Thyroid gland (tissue), 4 donors: ENCODE data around the gene PTPRG. TPM values are rescaled to one million over a fixed set of nuclear protein-coding genes. Genes with fewer than 3 reads are reported as not detected.

Experiments used
- DNase-seq, 2 donors: peaks; one replicate each; pipeline ENCODE4 v3.0.0-alpha.2; 2019
- H3K27ac ChIP-seq, 3 donors: fragments of 200-600 bp; sonication (generic); 1 replicate in 2 of 3; 2 replicates in 1 of 3; pipeline ENCODE4 v1.5.1; 2016 to 2019; ENCODE audit warnings: mild to moderate bottlenecking in 1 of 3, moderate library complexity in 1 of 3
- H3K27me3 ChIP-seq: fragments of 200-600 bp; sonication (generic); one replicate; pipeline ENCODE4 v1.5.1; 2019
- H3K36me3 ChIP-seq, 2 donors: fragments of 200-600 bp; sonication (generic); one replicate each; pipeline ENCODE4 v1.5.1; 2016 to 2019
- H3K4me1 ChIP-seq, 2 donors: fragments of 200-600 bp; sonication (generic); one replicate each; pipeline ENCODE4 v1.5.1; 2017 to 2019
- H3K4me3 ChIP-seq, 3 donors: fragments of 200-600 bp; sonication (generic); replicated peaks in 1 of 3; 1 replicate in 2 of 3; 2 replicates in 1 of 3; pipeline ENCODE4 v1.5.1; 2016; ENCODE audit warnings: mild to moderate bottlenecking in 1 of 3
- H3K9me3 ChIP-seq: fragments of 200-600 bp; sonication (generic); one replicate; pipeline ENCODE4 v1.5.1; 2017
- POLR2A ChIP-seq, 2 donors: fragments of 450-650 bp; IDR thresholded peaks; one replicate each; pipeline ENCODE4 v1.6.1; 2017; ENCODE audit warnings: antibody characterized with exemption in 2 of 2, mild to moderate bottlenecking in 2 of 2, moderate library complexity in 1 of 2
- WGBS, 2 donors: methylation state at CpG; one replicate each; pipeline ENCODE4 v1.1.5; 2017; 5-methylcytosine and 5-hydroxymethylcytosine counted together
- intact Hi-C: fragments of 100-400 bp; cut with DNase I; formaldehyde crosslinking; loops from one replicate; pipeline ENCODE4 v1.15.1; 2023
- total RNA-seq, 4 donors: library from RNA; depleted of rRNA; stranded (reverse); fragments of >200 nt; gene quantifications; one replicate each; pipeline ENCODE4 v1.2.3, GENCODE V29; 2016
- TF ChIP-seq, protein P1 (sequence below), 6 experiments: fragments of 200-600 bp in 3 of 6; fragments of 450-650 bp in 3 of 6; sonication (generic) in 3 of 6; IDR thresholded peaks; one replicate each; pipeline ENCODE4 v1.5.1; 2016 to 2019; ENCODE audit warnings: antibody characterized with exemption in 6 of 6, mild to moderate bottlenecking in 2 of 6, inconsistent platforms in 1 of 6, moderate library complexity in 1 of 6

Gene PTPRG
- total RNA-seq, 4 donors from 2014 or later = 81.6 to 207 (median 132) TPM

- no peak for DNase-seq
- Histone ChIP-seq H3K36me3 (no peaks in the 10 kb centered on the region), H3K4me3 (no peak overlapping the region), H3K9me3 (no peaks in the 10 kb centered on the region), H3K27me3 (no peaks in the 10 kb centered on the region), H3K4me1 (peaks cover 5 to 9% of the 10 kb centered on the region in 2 donors), H3K27ac (no peak overlapping the region)
- WGBS, 2 donors = 85 to 87% methylated on average over 3 of the region's 3 CpGs
- intact Hi-C loops = no loop called here
- TF ChIP-seq POLR2A (IDR thresholded peaks at IDR 0.05) = no peak
- TF ChIP-seq, protein P1, sequence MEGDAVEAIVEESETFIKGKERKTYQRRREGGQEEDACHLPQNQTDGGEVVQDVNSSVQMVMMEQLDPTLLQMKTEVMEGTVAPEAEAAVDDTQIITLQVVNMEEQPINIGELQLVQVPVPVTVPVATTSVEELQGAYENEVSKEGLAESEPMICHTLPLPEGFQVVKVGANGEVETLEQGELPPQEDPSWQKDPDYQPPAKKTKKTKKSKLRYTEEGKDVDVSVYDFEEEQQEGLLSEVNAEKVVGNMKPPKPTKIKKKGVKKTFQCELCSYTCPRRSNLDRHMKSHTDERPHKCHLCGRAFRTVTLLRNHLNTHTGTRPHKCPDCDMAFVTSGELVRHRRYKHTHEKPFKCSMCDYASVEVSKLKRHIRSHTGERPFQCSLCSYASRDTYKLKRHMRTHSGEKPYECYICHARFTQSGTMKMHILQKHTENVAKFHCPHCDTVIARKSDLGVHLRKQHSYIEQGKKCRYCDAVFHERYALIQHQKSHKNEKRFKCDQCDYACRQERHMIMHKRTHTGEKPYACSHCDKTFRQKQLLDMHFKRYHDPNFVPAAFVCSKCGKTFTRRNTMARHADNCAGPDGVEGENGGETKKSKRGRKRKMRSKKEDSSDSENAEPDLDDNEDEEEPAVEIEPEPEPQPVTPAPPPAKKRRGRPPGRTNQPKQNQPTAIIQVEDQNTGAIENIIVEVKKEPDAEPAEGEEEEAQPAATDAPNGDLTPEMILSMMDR (IDR thresholded peaks at IDR 0.05) = no peak
Observed at GRCh38 chr3:61915296-61915695, 353.9 kb downstream of the PTPRG start.

DNA sequence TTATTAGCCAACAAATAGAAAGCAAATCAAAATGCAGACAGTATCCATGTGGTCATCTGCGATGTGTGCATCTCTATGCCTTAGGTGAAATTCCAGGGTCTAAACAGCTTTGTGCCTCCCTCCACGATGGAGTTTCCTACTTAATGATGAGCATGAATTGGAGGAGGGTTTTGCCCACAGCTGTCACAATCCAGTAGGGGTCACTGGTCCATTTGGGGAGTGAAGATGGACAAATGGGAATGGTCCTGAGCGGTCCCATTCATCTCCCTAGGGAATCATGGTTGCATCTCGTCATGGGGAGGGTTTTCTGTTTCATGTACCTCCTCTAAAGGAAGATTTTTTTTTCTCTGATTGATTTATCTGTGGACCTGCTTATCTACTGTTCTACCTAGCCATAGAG lies 358.0 kb downstream of the PTPRG start:
- Histone ChIP-seq H3K27ac (no peak overlapping the region), H3K4me3 (no peak overlapping the region)
- no peak for DNase-seq

DNA sequence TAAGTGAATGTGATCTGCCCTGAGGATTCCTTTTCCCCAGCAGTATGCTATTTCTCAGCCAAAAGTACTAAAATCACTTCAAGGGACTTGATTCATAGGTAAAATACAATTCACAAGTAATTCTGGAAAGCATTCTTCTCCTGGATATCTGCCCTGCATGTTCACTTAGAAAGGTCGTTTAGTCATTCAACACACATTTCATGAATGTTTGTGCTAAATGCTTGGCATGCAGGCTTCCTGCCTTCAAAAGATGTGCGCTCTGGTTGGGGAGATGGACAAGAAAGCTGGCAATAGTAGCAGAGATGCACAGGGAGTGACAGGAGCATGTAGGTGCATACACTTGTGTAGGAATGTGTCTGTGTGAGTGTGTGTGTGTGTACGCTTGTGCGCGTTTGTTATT lies 360.7 kb downstream of the PTPRG start:
- Histone ChIP-seq H3K9me3 (no peaks in the 10 kb centered on the region), H3K27me3 (no peaks in the 10 kb centered on the region), H3K4me1 (peaks cover 6 to 8% of the 10 kb centered on the region in 2 donors), H3K36me3 (no peaks in the 10 kb centered on the region), H3K27ac (no peak overlapping the region), H3K4me3 (no peak overlapping the region)
- intact Hi-C loops = no loop called here
- no peak for DNase-seq
- 81% methylated on average over 5 of the region's 5 CpGs for WGBS, 2 donors
- TF ChIP-seq, protein P1 (IDR thresholded peaks at IDR 0.05) = no peak
- TF ChIP-seq POLR2A (IDR thresholded peaks at IDR 0.05) = no peak

More for the DNA sequence above, 358.0 kb downstream of the PTPRG start:
- Histone ChIP-seq H3K36me3 (no peaks in the 10 kb centered on the region), H3K27me3 (no peaks in the 10 kb centered on the region), H3K4me1 (peaks cover 0 to 3% of the 10 kb centered on the region in 2 donors), H3K9me3 (no peaks in the 10 kb centered on the region)
- TF ChIP-seq POLR2A (IDR thresholded peaks at IDR 0.05) = no peak
- TF ChIP-seq, protein P1 (IDR thresholded peaks at IDR 0.05) = no peak
- intact Hi-C loops = no loop called here
- WGBS, 2 donors = 86% methylated on average over 4 of the region's 4 CpGs

GRCh38 chr3:61924090-61924735 lies 362.8 kb downstream of the PTPRG start:
- H3K27me3 ChIP-seq = no peaks in the 10 kb centered on the region
- H3K27ac ChIP-seq = no peak overlapping the region
- no peak overlapping the region for H3K4me3 ChIP-seq
- TF ChIP-seq, protein P1 (IDR thresholded peaks at IDR 0.05) = no peak
- no peak for TF ChIP-seq POLR2A (IDR thresholded peaks at IDR 0.05)
- WGBS, 2 donors = 81 to 83% methylated on average over 4 of the region's 4 CpGs
- H3K4me1 ChIP-seq = peaks cover 13 to 16% of the 10 kb centered on the region in 2 donors
- H3K36me3 ChIP-seq = no peaks in the 10 kb centered on the region
- DNase-seq = peak; percentile 29 to 54
- intact Hi-C loops = no loop called here
- no peaks in the 10 kb centered on the region for H3K9me3 ChIP-seq

- WGBS, 2 donors = 95 to 97% methylated on average over 2 of the region's 2 CpGs
- no peak overlapping the region for H3K4me3 ChIP-seq
- intact Hi-C loops = no loop called here
- H3K4me1 ChIP-seq = peaks cover 13 to 16% of the 10 kb centered on the region in 2 donors
- H3K27me3 ChIP-seq = no peaks in the 10 kb centered on the region
- no peak for TF ChIP-seq POLR2A (IDR thresholded peaks at IDR 0.05)
- TF ChIP-seq, protein P1 (IDR thresholded peaks at IDR 0.05) = no peak
- no peaks in the 10 kb centered on the region for H3K9me3 ChIP-seq
- H3K27ac ChIP-seq = no peak overlapping the region
- no peak for DNase-seq
- no peaks in the 10 kb centered on the region for H3K36me3 ChIP-seq
Observed at GRCh38 chr3:61924991-61925390, 363.6 kb downstream of the PTPRG start.
